Effector CD4-positive, alpha-beta T cell (primary cell): ENCODE data around the gene DXO.
A peak's percentile ranks its signal among the peaks of the same experiment; 100 is the strongest.
"Not testable (repeated sequence)": the region's sequence is repeated elsewhere in the genome, so short reads cannot be mapped to it uniquely, and the experiment has no call there.

Experiments used
- DNase-seq: peaks from one replicate; pipeline ENCODE4 v3.0.0-alpha.2; 2020
- total RNA-seq: gene quantifications from one replicate; lab custom pipeline; 2026; lab: John Stamatoyannopoulos, UW

The DXO gene
- 41.5 reads per million, percentile 64 among the genes with 10 or more reads in this experiment for total RNA-seq

DNA sequence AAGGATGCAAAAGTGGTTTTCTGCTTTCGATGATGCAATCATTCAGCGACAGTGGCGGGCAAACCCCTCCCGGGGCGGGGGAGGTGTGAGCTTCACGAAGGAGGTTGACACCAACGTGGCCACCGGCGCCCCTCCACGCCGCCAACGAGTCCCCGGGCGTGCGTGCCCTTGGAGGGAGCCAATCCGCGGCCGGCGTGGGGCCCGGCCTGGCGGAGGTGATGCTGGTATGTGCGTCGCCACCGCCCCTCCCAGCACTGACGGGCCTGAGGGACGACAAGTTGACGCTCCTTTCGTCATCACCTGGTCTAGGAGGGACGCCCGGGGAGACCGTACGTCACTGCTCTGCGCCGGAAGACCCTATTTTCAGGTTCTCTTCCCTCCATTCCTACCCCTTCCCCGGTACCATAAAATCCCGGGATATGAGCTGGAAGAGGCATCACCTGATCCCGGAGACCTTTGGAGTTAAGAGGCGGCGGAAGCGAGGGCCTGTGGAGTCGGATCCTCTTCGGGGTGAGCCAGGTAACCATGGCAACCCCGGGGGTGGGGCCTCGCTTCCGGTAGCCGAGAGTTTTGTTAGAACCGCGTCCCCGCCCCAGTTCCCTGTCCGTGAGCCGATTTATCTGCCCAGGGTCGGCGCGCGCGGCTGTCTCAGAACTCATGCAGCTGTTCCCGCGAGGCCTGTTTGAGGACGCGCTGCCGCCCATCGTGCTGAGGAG lies at the start of gene DXO:
Gene DXO, minus strand, starts transcription at position 146 of the 716 bp plus-strand sequence. CDS start 463 bp downstream, outside the sequence.
- peak; percentile 99 for DNase-seq

DNA sequence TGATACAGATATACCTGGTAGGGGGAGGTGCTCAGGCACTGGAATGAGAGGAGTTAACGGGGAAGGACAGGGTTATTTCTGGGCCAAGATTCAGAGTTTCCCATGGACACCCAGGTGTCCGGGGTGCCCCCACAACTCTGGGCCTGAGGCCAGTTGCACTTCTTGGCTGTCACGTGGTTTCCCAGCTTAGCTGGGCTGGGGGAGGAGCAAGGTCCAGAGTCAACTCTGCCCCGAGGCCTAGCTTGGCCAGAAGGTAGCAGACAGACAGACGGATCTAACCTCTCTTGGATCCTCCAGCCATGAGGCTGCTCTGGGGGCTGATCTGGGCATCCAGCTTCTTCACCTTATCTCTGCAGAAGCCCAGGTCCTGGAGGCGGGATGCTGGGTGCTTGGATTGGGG lies 42.6 kb upstream of the DXO start, which contains the start of gene C4B:
Gene C4B, plus strand, starts transcription at position 249 of the 400 bp plus-strand sequence. Its CDS starts 51 bp downstream, at position 300.
- DNase-seq = not testable (repeated sequence)

DNA sequence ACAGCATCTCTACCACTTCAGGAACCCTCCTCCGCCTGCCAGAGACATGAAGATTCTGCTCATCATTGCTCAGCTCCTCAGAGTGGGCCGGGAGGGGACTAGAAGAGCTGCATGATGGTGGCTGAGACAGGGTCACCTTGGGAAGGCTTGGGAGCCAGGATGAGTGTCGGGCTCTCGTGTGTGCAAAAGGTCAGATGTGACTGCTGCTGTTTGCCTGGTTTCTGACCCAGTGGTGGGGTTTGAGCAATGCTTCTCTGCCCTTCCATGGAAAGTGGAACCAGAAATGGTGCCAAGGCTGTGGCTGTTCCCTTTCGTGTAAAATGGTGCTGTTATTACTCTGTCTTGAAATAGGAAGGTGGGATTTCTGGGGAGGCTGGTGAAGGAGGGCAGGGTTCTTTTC lies 41.8 kb upstream of the DXO start:
- not testable (repeated sequence) for DNase-seq

DNA sequence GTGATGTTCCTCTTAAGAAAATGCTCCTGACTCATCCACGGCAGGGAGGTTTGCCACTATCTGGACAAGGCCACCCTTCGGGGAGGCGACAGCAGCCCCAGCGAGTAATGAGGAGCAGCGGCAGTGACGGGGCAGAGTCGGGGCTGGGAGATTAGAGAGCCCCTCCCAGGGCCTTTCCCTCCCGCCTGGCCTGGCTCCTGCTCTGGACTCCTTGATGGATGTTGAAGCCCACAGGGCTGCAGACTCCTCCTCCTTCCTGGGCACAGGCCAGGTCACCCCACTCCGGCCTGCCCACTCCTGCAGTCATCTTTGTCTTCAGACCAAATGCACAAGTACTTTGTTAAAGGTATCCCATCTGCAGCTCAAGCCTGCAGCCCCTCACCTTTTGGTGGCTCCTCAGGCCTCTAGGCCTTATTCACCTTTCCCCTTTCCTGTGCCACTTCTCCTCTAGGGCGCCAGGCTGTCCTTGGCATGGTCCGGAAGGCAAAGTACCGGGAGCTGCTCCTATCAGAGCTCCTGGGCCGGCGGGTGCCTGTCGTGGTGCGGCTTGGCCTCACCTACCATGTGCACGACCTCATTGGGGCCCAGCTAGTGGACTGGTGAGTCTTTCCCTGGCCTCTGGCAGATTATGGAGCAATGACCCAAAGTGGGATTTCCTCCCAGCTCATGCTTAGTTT lies 41.1 kb upstream of the DXO start:
- DNase-seq = not testable (repeated sequence)

DNA sequence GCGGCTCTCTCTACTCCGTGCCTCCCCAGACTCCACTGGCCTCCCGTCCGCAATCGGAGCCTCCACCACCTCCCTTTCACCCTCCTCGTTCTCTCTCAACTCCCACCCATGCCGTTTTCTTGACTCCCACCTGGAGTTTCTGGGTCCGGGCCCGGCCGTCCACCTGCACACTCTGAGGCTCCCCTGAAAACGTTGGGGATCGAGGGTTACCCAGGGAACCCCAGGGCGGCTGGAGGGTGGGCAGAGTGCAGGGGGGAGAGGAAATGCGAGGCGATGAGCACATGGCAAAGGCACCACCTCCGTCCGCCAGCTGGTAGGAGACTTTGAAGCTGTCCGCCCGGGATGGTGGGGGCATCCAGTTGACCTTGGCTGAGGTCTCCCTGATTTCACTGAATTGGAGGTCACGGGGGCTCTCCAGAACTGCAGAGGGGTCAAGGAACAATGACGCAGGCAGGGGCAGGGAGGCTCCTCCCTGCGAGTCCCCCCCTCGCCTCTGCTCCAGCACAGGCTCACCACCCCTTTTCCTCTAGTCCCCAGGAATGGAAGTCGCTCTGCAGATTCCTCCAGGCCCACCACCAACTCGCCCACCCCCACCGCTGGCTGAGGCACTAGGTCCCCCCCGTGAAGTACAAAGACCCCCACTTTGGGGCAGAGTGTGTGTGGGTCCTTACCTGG lies 39.1 kb upstream of the DXO start:
- not testable (repeated sequence) for DNase-seq

DNA sequence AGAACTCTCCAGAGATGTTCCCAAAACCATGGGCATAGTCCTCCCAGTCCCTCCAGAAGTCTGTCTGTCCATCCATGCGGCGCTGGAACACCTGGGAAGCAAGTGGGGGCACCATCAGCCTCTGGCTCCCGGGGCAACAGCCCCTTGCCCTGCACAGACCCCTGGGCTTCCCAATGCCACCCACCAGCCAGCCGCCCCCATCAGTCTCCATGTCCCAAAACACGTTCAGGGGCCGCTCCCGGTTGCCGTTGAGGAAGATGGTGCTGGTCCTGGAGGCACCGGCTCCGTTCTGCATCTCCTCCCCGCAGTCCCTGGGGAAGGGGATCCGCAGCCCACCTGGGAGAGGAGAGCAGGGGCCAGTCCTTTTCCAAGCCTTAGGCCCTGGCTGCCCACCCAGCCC lies 37.6 kb upstream of the DXO start:
- not testable (repeated sequence) for DNase-seq

DNA sequence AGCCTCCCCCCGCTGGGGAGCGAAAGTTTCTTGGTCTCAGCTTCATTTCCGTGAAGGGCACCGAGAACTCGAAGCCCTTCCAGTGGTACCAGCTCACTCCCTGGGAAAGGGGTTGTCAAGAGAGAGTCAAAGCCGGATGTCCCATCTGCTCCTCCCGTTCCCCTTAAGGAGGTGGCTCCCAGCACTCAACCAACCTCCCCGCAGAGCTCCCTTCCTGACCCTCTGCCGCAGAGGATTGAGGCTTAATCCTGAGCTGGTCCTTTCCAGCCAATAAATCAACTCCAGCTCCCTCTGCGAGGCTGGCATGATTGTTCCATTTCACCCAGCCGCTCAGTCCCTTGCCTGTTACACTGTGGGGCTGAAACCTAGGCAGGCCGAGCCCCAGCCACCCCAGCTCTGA lies 36.7 kb upstream of the DXO start:
- not testable (repeated sequence) for DNase-seq

DNA sequence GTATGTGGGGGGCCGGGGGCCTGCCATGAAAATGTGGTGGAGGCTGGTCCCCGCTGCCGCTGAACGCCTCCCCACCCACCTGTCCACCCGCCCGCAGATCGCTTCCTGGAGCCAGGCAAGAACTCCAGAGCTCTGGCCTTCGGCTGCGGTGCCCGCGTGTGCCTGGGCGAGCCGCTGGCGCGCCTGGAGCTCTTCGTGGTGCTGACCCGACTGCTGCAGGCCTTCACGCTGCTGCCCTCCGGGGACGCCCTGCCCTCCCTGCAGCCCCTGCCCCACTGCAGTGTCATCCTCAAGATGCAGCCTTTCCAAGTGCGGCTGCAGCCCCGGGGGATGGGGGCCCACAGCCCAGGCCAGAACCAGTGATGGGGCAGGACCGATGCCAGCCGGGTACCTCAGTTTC lies 36.1 kb upstream of the DXO start:
- not testable (repeated sequence) for DNase-seq

DNA sequence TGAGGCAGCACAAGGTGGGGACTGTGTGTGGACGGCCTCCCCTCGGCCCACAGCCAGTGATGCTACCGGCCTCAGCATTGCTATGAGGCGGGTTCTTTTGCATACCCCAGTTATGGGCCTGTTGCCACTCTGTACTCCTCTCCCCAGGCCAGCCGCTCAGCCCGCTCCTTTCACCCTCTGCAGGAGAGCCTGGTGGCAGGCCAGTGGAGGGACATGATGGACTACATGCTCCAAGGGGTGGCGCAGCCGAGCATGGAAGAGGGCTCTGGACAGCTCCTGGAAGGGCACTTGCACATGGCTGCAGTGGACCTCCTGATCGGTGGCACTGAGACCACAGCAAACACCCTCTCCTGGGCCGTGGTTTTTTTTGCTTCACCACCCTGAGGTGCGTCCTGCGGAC lies 35.1 kb upstream of the DXO start:
- DNase-seq = not testable (repeated sequence)

DNA sequence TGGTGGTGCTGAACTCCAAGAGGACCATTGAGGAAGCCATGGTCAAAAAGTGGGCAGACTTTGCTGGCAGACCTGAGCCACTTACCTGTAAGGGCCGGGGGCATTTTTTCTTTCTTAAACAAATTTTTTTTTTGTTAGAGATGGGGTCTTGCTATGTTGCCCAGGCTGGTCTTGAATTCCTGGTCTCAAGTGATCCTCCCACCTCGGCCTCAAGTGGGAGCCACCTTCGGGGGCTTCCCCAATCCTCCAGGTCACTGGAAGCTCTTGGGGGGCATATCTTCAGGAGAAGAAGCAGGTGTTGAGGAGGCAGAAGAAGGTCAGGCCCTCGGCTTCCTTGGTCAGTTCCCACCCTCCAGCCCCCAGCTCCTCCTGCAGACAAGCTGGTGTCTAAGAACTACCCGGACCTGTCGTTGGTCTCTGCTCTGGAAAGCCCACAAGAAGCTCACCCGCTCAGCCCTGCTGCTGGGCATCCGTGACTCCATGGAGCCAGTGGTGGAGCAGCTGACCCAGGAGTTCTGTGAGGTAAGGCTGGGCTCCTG lies 34.1 kb upstream of the DXO start:
- DNase-seq = not testable (repeated sequence)

DNA sequence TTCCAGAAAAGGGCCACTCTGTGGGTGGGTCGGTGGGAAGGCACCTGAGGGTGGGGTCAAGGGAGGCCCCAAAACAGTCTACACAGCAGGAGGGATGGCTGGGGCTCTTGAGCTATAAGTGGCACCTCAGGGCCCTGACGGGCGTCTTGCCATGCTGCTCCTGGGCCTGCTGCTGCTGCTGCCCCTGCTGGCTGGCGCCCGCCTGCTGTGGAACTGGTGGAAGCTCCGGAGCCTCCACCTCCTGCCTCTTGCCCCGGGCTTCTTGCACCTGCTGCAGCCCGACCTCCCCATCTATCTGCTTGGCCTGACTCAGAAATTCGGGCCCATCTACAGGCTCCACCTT lies 33.6 kb upstream of the DXO start:
- not testable (repeated sequence) for DNase-seq

DNA sequence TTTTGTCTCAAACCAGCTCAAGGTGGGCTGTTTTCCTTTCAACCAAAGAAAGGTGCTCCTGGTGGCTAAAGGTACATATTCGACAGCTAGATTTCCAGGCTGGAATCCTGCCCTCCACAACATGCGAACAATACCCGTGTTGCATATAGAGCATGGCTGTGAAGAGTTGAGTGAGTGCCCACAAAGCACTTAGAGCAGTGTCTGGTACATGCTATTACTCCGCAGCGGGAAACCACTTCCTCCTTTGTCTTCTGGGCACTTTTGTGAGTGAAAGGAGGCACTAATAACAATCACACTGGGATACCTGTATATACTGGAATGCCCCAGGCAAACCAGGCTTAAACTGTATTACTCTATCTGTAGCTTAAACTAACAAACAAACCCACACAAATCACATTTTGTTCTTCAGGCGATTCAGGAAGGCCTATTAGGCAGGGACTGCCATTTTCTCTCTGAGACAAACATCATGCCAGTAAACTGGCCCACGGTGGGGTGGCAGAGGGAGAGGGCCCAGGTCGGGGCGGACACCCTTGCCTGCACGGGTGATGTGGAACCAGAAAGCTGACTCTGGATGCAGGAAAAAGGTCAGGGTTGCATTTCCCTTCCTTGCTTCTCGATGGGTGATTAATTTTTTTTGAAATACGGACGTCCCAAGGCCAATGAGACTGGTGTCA lies 33.1 kb upstream of the DXO start:
- not testable (repeated sequence) for DNase-seq

DNA sequence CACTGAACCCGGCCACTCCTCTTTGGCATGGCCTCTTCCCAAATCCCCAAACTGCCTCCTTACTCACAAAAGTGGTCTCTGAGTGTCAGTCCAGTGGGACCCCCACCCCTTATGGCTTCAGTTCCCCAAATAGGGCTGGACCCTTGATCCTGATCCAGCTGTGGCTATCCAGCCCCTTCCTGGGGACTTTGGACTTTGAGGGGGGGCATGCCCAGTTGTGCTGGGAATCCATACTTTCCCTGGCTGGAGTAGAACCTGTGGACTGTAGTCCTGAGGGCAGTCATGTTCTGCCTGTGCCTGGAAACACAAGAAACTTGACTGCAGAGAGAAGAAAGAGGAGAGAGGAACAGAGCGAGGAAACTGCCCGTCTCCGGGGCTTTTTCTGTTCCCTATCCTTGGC lies 32.5 kb upstream of the DXO start:
- DNase-seq = not testable (repeated sequence)

DNA sequence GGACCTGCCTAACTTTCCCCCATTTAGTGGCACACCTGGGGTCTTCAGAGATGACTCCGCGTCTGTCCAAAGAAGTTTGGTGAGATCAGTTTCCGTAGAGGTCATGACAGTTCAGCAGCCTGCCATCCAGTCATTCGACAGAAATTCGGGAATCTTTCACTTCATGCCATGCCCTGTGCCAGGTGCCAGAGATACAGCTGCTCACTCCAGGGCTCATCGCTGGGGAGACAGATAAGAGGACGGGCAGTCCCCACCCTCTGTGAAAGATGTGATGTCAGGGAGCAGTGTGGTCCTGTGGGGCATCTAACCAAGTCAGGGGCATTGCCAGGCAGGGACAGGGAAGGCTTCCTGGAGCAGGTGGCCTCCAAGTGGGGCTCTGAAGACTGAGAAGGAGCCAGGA lies 31.4 kb upstream of the DXO start:
- not testable (repeated sequence) for DNase-seq

DNA sequence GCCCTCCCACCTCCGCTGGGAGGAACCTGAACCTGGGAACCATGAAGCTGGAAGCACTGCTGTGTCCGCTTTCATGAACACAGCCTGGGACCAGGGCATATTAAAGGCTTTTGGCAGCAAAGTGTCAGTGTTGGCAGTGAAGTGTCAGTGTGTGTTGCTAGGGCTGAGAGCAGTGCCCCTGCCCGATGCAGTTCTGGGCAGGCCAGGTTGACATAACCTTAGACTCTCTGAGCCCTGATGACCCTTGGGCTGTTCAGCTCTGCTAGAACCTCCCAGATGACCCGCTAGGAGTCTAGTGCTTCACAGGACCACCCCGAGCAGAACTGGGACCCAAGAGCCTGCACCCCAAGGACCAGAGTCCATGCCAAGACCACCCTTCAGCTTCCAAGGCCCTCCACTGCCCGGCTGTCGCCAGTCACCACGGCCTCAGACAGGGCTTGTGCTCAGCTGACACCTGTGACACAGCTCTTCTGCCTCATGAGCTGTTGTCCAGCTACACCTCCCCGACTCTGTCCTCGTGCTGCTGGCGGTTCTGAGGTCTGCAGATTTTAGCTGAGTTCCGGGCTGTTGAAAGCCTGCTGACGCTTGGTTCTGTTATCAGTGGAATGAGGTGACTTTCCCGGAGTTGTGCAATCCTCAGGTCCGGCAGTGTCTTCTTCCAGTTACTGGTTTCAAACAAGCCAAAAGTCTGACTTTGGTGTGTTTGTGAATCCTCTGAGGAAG lies 30.8 kb upstream of the DXO start:
- DNase-seq = not testable (repeated sequence)

DNA sequence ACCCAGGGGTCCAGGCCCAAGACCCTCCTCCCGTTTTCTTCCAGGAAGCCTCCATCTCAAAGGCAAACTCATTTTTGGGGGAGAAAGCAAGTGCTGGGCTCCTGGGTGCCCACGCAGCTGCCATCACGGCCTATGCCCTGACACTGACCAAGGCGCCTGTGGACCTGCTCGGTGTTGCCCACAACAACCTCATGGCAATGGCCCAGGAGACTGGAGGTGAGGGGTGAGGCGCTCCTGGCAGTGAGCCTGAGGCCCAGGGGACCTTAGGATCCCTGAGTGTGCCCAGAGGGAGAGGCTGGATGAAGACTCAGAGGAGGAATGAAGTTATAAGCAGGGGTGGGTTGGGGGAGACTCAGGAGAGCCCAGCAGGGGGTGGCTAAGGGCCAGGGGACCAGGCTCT lies 24.4 kb upstream of the DXO start:
- DNase-seq = not testable (repeated sequence)

DNA sequence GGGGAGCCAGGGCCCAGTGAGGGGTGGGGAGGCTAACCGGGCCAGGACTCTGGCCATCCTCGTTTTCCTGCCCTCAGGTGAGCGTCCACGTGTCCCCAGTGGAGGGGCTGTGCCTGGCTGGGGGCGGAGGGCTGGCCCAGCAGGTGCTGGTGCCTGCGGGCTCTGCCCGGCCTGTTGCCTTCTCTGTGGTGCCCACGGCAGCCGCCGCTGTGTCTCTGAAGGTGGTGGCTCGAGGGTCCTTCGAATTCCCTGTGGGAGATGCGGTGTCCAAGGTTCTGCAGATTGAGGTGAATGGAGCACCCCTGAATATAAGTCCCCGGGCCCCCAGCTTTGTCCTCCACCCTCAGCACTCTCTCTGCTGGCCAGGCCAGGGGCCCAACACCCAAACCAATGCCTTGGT lies 22.5 kb upstream of the DXO start:
- DNase-seq = not testable (repeated sequence)

DNA sequence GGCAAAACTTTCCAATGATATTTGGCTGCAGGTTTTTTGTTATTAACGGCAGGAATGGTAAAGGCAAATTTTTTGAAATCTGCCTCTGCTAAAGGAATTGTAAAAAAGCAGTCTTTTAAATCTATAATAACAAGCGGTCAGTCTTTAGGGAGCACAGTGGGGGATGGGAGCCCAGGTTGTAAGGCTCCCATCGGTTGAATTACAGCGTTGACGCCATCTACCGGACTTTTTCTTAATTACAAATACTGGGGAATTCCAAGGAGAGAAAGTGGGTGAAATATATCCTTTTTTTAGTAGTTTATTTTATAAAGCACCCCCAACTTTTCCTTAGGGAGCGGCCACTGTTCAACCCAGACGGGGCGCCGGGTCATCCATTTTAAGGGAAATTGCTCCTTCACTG lies 17.4 kb upstream of the DXO start:
- DNase-seq = not testable (repeated sequence)

DNA sequence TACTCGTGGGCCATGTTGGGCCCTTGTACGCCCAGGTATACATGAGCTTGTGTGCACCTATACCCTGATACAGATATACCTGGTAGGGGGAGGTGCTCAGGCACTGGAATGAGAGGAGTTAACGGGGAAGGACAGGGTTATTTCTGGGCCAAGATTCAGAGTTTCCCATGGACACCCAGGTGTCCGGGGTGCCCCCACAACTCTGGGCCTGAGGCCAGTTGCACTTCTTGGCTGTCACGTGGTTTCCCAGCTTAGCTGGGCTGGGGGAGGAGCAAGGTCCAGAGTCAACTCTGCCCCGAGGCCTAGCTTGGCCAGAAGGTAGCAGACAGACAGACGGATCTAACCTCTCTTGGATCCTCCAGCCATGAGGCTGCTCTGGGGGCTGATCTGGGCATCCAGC lies 9.8 kb upstream of the DXO start, which contains the start of gene C4A:
Gene C4A, plus strand, starts transcription at position 314 of the 400 bp plus-strand sequence. Its CDS starts 51 bp downstream, at position 365.
- DNase-seq = not testable (repeated sequence)

DNA sequence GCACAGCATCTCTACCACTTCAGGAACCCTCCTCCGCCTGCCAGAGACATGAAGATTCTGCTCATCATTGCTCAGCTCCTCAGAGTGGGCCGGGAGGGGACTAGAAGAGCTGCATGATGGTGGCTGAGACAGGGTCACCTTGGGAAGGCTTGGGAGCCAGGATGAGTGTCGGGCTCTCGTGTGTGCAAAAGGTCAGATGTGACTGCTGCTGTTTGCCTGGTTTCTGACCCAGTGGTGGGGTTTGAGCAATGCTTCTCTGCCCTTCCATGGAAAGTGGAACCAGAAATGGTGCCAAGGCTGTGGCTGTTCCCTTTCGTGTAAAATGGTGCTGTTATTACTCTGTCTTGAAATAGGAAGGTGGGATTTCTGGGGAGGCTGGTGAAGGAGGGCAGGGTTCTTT lies 9.1 kb upstream of the DXO start:
- not testable (repeated sequence) for DNase-seq

DNA sequence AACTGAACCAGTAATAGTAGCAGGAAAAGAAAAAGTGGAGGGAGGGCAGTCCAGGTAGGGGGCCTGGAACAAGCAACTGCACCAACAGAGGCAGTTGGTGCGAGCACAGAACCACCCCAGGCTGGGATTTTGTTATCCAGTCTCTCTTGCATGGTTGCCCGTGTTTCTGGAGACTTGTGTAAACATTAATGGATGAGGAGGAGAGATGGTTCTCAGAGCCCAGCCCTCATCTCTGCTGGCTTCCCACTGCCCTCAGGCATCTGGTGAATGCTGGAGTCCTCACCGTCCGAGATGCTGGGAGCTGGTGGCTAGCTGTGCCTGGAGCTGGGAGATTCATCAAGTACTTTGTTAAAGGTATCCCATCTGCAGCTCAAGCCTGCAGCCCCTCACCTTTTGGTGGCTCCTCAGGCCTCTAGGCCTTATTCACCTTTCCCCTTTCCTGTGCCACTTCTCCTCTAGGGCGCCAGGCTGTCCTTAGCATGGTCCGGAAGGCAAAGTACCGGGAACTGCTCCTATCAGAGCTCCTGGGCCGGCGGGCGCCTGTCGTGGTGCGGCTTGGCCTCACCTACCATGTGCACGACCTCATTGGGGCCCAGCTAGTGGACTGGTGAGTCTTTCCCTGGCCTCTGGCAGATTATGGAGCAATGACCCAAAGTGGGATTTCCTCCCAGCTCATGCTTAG lies 8.4 kb upstream of the DXO start:
- DNase-seq = not testable (repeated sequence)
